Mesendoderm (in vitro differentiated cells): ENCODE measurements around the gene FAT3.

Source experiments
- DNase-seq: peaks from one replicate; pipeline ENCODE4 v3.0.0; 2013
- H2AK5ac ChIP-seq: 2 replicates; pipeline ENCODE4 v1.6.1; 2013; ENCODE audit warnings: low read length, inconsistent platforms
- H2BK120ac ChIP-seq: 2 replicates; pipeline ENCODE4 v1.6.1; 2013; ENCODE audit warnings: low read depth, mild to moderate bottlenecking, low read length, moderate library complexity, mixed read lengths
- H2BK15ac ChIP-seq: replicated peaks from 2 replicates; pipeline ENCODE4 v1.6.1; 2013; ENCODE audit warnings: low read depth, mild to moderate bottlenecking, moderate library complexity
- H2BK5ac ChIP-seq: 2 replicates; pipeline ENCODE4 v1.6.1; 2013; ENCODE audit warnings: low read length, inconsistent platforms
- H3K18ac ChIP-seq: 2 replicates; pipeline ENCODE4 v1.6.1; 2013; ENCODE audit warnings: mild to moderate bottlenecking, low read length, mixed read lengths
- H3K23ac ChIP-seq: one replicate; pipeline ENCODE4 v1.6.1; 2013; ENCODE audit warnings: low read length
- H3K27ac ChIP-seq: 2 replicates; pipeline ENCODE4 v1.5.1; 2013; ENCODE audit warnings: low read depth, mild to moderate bottlenecking, inconsistent platforms, low read length, moderate library complexity
- H3K27me3 ChIP-seq: 2 replicates; pipeline ENCODE4 v1.6.1; 2013; ENCODE audit warnings: low read length, control low read depth, mild to moderate bottlenecking, inconsistent platforms; ENCODE audit not compliant: insufficient read depth, poor library complexity
- H3K36me3 ChIP-seq: 2 replicates; pipeline ENCODE4 v1.6.1; 2013; ENCODE audit warnings: low read length, inconsistent platforms; ENCODE audit not compliant: control insufficient read depth, insufficient read depth
- H3K4ac ChIP-seq: one replicate; pipeline ENCODE4 v1.6.1; 2013; ENCODE audit warnings: low read depth, mild to moderate bottlenecking, low read length, moderate library complexity
- H3K4me1 ChIP-seq: 2 replicates; pipeline ENCODE4 v1.6.1; 2013; ENCODE audit warnings: low read depth, low read length, inconsistent platforms; ENCODE audit not compliant: control insufficient read depth
- H3K4me2 ChIP-seq: 2 replicates; pipeline ENCODE4 v1.6.1; 2013; ENCODE audit warnings: low read length
- H3K4me3 ChIP-seq: 2 replicates; pipeline ENCODE4 v1.5.1; 2013; ENCODE audit warnings: mild to moderate bottlenecking, low read length
- H3K56ac ChIP-seq: one replicate; pipeline ENCODE4 v1.6.1; 2013; ENCODE audit warnings: low read length
- H3K79me1 ChIP-seq: 2 replicates; pipeline ENCODE4 v1.6.1; 2013; ENCODE audit warnings: low read length, inconsistent platforms
- H3K79me2 ChIP-seq: 2 replicates; pipeline ENCODE4 v1.6.1; 2013; ENCODE audit warnings: mild to moderate bottlenecking, low read length; ENCODE audit not compliant: control insufficient read depth, insufficient read depth
- H3K9ac ChIP-seq: 2 replicates; pipeline ENCODE4 v1.6.1; 2013; ENCODE audit warnings: low read length, inconsistent platforms
- H4K5ac ChIP-seq: one replicate; pipeline ENCODE4 v1.6.1; 2013; ENCODE audit warnings: low read length
- H4K8ac ChIP-seq: one replicate; pipeline ENCODE4 v1.6.1; 2013; ENCODE audit warnings: low read depth, mild to moderate bottlenecking, control low read depth, low read length, moderate library complexity
- WGBS: extraction: QIAGEN DNeasy Blood & Tissue Kit; methylation state at CpG from one replicate; pipeline ENCODE4 v1.1.7; 2013; ENCODE audit warnings: low lambda C conversion rate, missing lambda C conversion rate; ENCODE audit not compliant: insufficient coverage; ENCODE audit errors: extremely low coverage; 5-methylcytosine and 5-hydroxymethylcytosine counted together

Gene FAT3

GRCh38 chr11:92212530-92212929 lies 12.1 kb upstream of the FAT3 start:
- no peak overlapping the region for H3K9ac ChIP-seq
- no peak overlapping the region for H4K8ac ChIP-seq
- no peak overlapping the region for H4K5ac ChIP-seq
- H2BK15ac ChIP-seq: no peak overlapping the region
- H2BK5ac ChIP-seq: no peak overlapping the region
- H3K79me2 ChIP-seq: no peaks in the 10 kb centered on the region
- no peak overlapping the region for H2AK5ac ChIP-seq
- H2BK120ac ChIP-seq: no peak overlapping the region
- H3K56ac ChIP-seq: no peak overlapping the region
- H3K4me1 ChIP-seq: no peaks in the 10 kb centered on the region
- H3K27ac ChIP-seq: no peak overlapping the region
- no peak overlapping the region for H3K18ac ChIP-seq
- H3K4ac ChIP-seq: no peak overlapping the region
- no peak overlapping the region for H3K23ac ChIP-seq
- no peak overlapping the region for H3K4me3 ChIP-seq
- no peaks in the 10 kb centered on the region for H3K79me1 ChIP-seq
- no peak for DNase-seq
- no peaks in the 10 kb centered on the region for H3K36me3 ChIP-seq
- H3K27me3 ChIP-seq: no peaks in the 10 kb centered on the region
- no peak overlapping the region for H3K4me2 ChIP-seq
- WGBS: no CpG with 5 or more reads among the region's 1 CpG

- H3K4ac ChIP-seq: no peak overlapping the region
- no peak overlapping the region for H3K56ac ChIP-seq
- H2BK5ac ChIP-seq: no peak overlapping the region
- no peak overlapping the region for H2BK15ac ChIP-seq
- no peak overlapping the region for H4K8ac ChIP-seq
- peak overlapping the region; percentile 39 for H3K18ac ChIP-seq
- no peak overlapping the region for H3K23ac ChIP-seq
- no peak overlapping the region for H4K5ac ChIP-seq
- H2BK120ac ChIP-seq: no peak overlapping the region
- no peaks in the 10 kb centered on the region for H3K79me1 ChIP-seq
- H3K4me3 ChIP-seq: no peak overlapping the region
- H3K27me3 ChIP-seq: no peaks in the 10 kb centered on the region
- no peaks in the 10 kb centered on the region for H3K79me2 ChIP-seq
- no peaks in the 10 kb centered on the region for H3K4me1 ChIP-seq
- no peak overlapping the region for H3K4me2 ChIP-seq
- no peak overlapping the region for H3K9ac ChIP-seq
- H3K27ac ChIP-seq: no peak overlapping the region
- DNase-seq: no peak
- no peak overlapping the region for H2AK5ac ChIP-seq
- WGBS: no CpG with 5 or more reads among the region's 3 CpGs
- H3K36me3 ChIP-seq: no peaks in the 10 kb centered on the region
Observed at GRCh38 chr11:92216789-92217188, 7.8 kb upstream of the FAT3 start.

- H4K8ac ChIP-seq: no peak overlapping the region
Observed at GRCh38 chr11:92219476-92219875, 5.1 kb upstream of the FAT3 start.

GRCh38 chr11:92222701-92223100 lies 1.9 kb upstream of the FAT3 start:
- no CpG with 5 or more reads among the region's 1 CpG for WGBS
- Histone ChIP-seq H3K4ac (no peak overlapping the region), H2BK5ac (no peak overlapping the region), H4K8ac (no peak overlapping the region), H3K18ac (no peak overlapping the region), H3K79me2 (peaks cover 11% of the 10 kb centered on the region), H3K4me1 (peaks cover 3% of the 10 kb centered on the region), H3K56ac (no peak overlapping the region), H2BK120ac (no peak overlapping the region), H4K5ac (no peak overlapping the region), H2BK15ac (no peak overlapping the region), H3K4me2 (no peak overlapping the region), H3K36me3 (no peaks in the 10 kb centered on the region), H3K4me3 (no peak overlapping the region), H3K9ac (no peak overlapping the region), H3K23ac (no peak overlapping the region), H3K79me1 (no peaks in the 10 kb centered on the region), H3K27me3 (no peaks in the 10 kb centered on the region), H2AK5ac (no peak overlapping the region), H3K27ac (no peak overlapping the region)
- DNase-seq: no peak

More at GRCh38 chr11:92219476-92219875, 5.1 kb upstream of the FAT3 start:
- Histone ChIP-seq H3K4me3 (no peak overlapping the region), H3K56ac (no peak overlapping the region), H3K23ac (no peak overlapping the region), H2BK120ac (no peak overlapping the region), H3K4me1 (peaks cover 3% of the 10 kb centered on the region), H3K79me2 (no peaks in the 10 kb centered on the region), H2BK5ac (no peak overlapping the region), H3K18ac (no peak overlapping the region), H3K27me3 (no peaks in the 10 kb centered on the region), H3K4me2 (no peak overlapping the region), H3K79me1 (no peaks in the 10 kb centered on the region), H3K27ac (no peak overlapping the region), H4K5ac (no peak overlapping the region), H3K4ac (no peak overlapping the region), H2AK5ac (no peak overlapping the region), H3K9ac (no peak overlapping the region), H2BK15ac (no peak overlapping the region), H3K36me3 (no peaks in the 10 kb centered on the region)
- DNase-seq: peak; percentile 44
- WGBS: no CpG with 5 or more reads among the region's 4 CpGs

- H2AK5ac ChIP-seq: no peak overlapping the region
- peak overlapping the region; percentile 48 for H2BK5ac ChIP-seq
- peak overlapping the region; percentile 85 for H3K9ac ChIP-seq
- WGBS: no CpG with 5 or more reads among the region's 8 CpGs
- peak overlapping the region; percentile 37 for H3K27ac ChIP-seq
- H3K79me1 ChIP-seq: no peaks in the 10 kb centered on the region
- H3K4me1 ChIP-seq: peaks cover 5% of the 10 kb centered on the region
- H2BK120ac ChIP-seq: no peak overlapping the region
- H3K23ac ChIP-seq: peak overlapping the region; percentile 55
- H4K5ac ChIP-seq: no peak overlapping the region
- H3K4me2 ChIP-seq: peak overlapping the region; percentile 91
- H3K4me3 ChIP-seq: peak overlapping the region; percentile 41
- H2BK15ac ChIP-seq: no peak overlapping the region
- no peak overlapping the region for H4K8ac ChIP-seq
- no peaks in the 10 kb centered on the region for H3K27me3 ChIP-seq
- peak overlapping the region; percentile 92 for H3K56ac ChIP-seq
- H3K36me3 ChIP-seq: no peaks in the 10 kb centered on the region
- peaks cover 22% of the 10 kb centered on the region for H3K79me2 ChIP-seq
- peak; percentile 58 for DNase-seq
- no peak overlapping the region for H3K18ac ChIP-seq
- no peak overlapping the region for H3K4ac ChIP-seq
Observed at GRCh38 chr11:92224054-92224406, 588 bp upstream of the FAT3 start.

- Histone ChIP-seq H3K18ac (peak overlapping the region; percentile 46), H2AK5ac (no peak overlapping the region), H3K27ac (peak overlapping the region; percentile 97), H3K4me2 (peak overlapping the region; percentile 91), H2BK15ac (no peak overlapping the region), H4K8ac (no peak overlapping the region), H2BK5ac (peak overlapping the region; percentile 55), H3K79me2 (peaks cover 26% of the 10 kb centered on the region), H3K27me3 (no peaks in the 10 kb centered on the region), H3K4me3 (peak overlapping the region; percentile 76), H4K5ac (no peak overlapping the region), H3K79me1 (no peaks in the 10 kb centered on the region), H3K23ac (peak overlapping the region; percentile 67), H3K36me3 (no peaks in the 10 kb centered on the region), H3K9ac (peak overlapping the region; percentile 85), H2BK120ac (no peak overlapping the region), H3K4ac (no peak overlapping the region), H3K56ac (peak overlapping the region; percentile 92), H3K4me1 (peaks cover 5% of the 10 kb centered on the region)
- WGBS: no CpG with 5 or more reads among the region's 34 CpGs
- DNase-seq: peak; percentile 54
Observed at GRCh38 chr11:92225125-92225567, 528 bp downstream of the FAT3 start.
